Body of pancreas (tissue), 4 donors: ENCODE measurements around the gene LYL1. TPM values are rescaled to one million over a fixed set of nuclear protein-coding genes. Genes with fewer than 3 reads are reported as not detected.

Experiments
- ATAC-seq: fragments of 150-250 bp; one replicate; pipeline ENCODE4 v1.9.1; 2016
- DNase-seq, 4 donors: peaks; one replicate each; pipeline ENCODE4 v3.0.0-alpha.2; 2019
- H3K27ac ChIP-seq, 4 donors: fragments of 200-600 bp; sonication (generic); 1 replicate in 3 of 4; 2 replicates in 1 of 4; pipeline versions ENCODE4 v1.5.1 to v1.6.1; 2016 to 2019; ENCODE audit warnings: mild to moderate bottlenecking in 1 of 4, mixed read lengths in 1 of 4, moderate library complexity in 1 of 4
- H3K27me3 ChIP-seq, 2 donors: fragments of 200-600 bp; sonication (generic); one replicate each; pipeline ENCODE4 v1.6.0; 2016; ENCODE audit warnings: mild to moderate bottlenecking in 1 of 2
- H3K36me3 ChIP-seq, 2 donors: fragments of 200-600 bp; sonication (generic); replicated peaks in 1 of 2; 2 replicates each; pipeline ENCODE4 v1.5.1; 2016; ENCODE audit warnings: low read depth in 2 of 2; ENCODE audit not compliant: insufficient read depth in 1 of 2
- H3K4me1 ChIP-seq: fragments of 200-600 bp; sonication (generic); one replicate; pipeline ENCODE4 v1.6.0; 2016
- H3K4me3 ChIP-seq, 2 donors: fragments of 200-600 bp; sonication (generic); 1 replicate in 1 of 2; 2 replicates in 1 of 2; pipeline ENCODE4 v1.5.1; 2016 to 2019
- H3K9me3 ChIP-seq, 3 donors: fragments of 200-600 bp; sonication (generic); 1 replicate in 2 of 3; 2 replicates in 1 of 3; pipeline ENCODE4 v1.5.1; 2016
- CTCF ChIP-seq, 7 experiments: fragments of 450-650 bp in 4 of 7; fragments of 200-600 bp in 3 of 7; sonication (generic) in 3 of 7; IDR thresholded peaks; one replicate each; pipeline ENCODE4 v1.5.1; 2016 to 2019; ENCODE audit warnings: antibody characterized with exemption in 7 of 7
- POLR2A ChIP-seq, 3 donors: fragments of 450-650 bp; IDR thresholded peaks; one replicate each; pipeline ENCODE4 v1.6.1; 2016; ENCODE audit warnings: antibody characterized with exemption in 3 of 3, mild to moderate bottlenecking in 2 of 3
- WGBS, 2 donors: methylation state at CpG; one replicate each; pipeline ENCODE4 v1.1.5; 2017; 5-methylcytosine and 5-hydroxymethylcytosine counted together
- intact Hi-C: fragments of 100-400 bp; cut with DNase I; formaldehyde crosslinking; loops from one replicate; pipeline ENCODE4 v1.15.1; 2023
- total RNA-seq, 2 donors: library from RNA; depleted of rRNA; stranded (reverse); fragments of >200 nt; gene quantifications; one replicate each; pipeline ENCODE4 v1.1.0, GENCODE V29; 2016

LYL1 gene
- total RNA-seq, 2 donors from 2014 or later: 3.4 to 6.9 TPM

- DNase-seq (no peak), ATAC-seq (no peak)
- H3K4me3 ChIP-seq: no peak overlapping the region
- H3K36me3 ChIP-seq: no peaks in the 10 kb centered on the region
- no peak overlapping the region for H3K27ac ChIP-seq
- peaks cover 25% of the 10 kb centered on the region for H3K4me1 ChIP-seq
- TF ChIP-seq POLR2A (IDR thresholded peaks at IDR 0.05): no peak
- TF ChIP-seq CTCF (IDR thresholded peaks at IDR 0.05): no peak
- intact Hi-C loops: no loop called here
- WGBS, 2 donors: 83 to 84% methylated on average over 11 to 13 of the region's 13 CpGs
- no peaks in the 10 kb centered on the region for H3K27me3 ChIP-seq
- no peaks in the 10 kb centered on the region for H3K9me3 ChIP-seq
These were observed 19.7 kb upstream of the LYL1 start for GRCh38 chr19:13122275-13122878.

GRCh38 chr19:13121551-13122274, 19.1 kb upstream of the LYL1 start:
- H3K4me3 ChIP-seq: no peak overlapping the region
- TF ChIP-seq POLR2A (IDR thresholded peaks at IDR 0.05): no peak
- no peak for TF ChIP-seq CTCF (IDR thresholded peaks at IDR 0.05)
- H3K27me3 ChIP-seq: no peaks in the 10 kb centered on the region
- intact Hi-C loops: no loop called here
- ATAC-seq: no peak
- DNase-seq: no peak
- H3K9me3 ChIP-seq: no peaks in the 10 kb centered on the region
- 77 to 84% methylated on average over 17 to 18 of the region's 18 CpGs for WGBS, 2 donors
- H3K4me1 ChIP-seq: peaks cover 26% of the 10 kb centered on the region
- H3K36me3 ChIP-seq: no peaks in the 10 kb centered on the region
- no peak overlapping the region for H3K27ac ChIP-seq

GRCh38 chr19:13120817-13121216, 18.2 kb upstream of the LYL1 start:
- ATAC-seq (no peak), DNase-seq (no peak)
- no peaks in the 10 kb centered on the region for H3K36me3 ChIP-seq
- intact Hi-C loops: no loop called here
- H3K4me1 ChIP-seq: peaks cover 29% of the 10 kb centered on the region
- no peak overlapping the region for H3K4me3 ChIP-seq
- TF ChIP-seq CTCF (IDR thresholded peaks at IDR 0.05) (no peak), POLR2A (IDR thresholded peaks at IDR 0.05) (no peak)
- H3K27me3 ChIP-seq: no peaks in the 10 kb centered on the region
- 80 to 81% methylated on average over 8 to 10 of the region's 10 CpGs for WGBS, 2 donors
- no peak overlapping the region for H3K27ac ChIP-seq
- H3K9me3 ChIP-seq: no peaks in the 10 kb centered on the region

GRCh38 chr19:13120031-13120430, 17.4 kb upstream of the LYL1 start:
- Histone ChIP-seq H3K4me3 (no peak overlapping the region), H3K4me1 (peaks cover 36% of the 10 kb centered on the region), H3K27me3 (no peaks in the 10 kb centered on the region), H3K27ac (no peak overlapping the region), H3K36me3 (no peaks in the 10 kb centered on the region), H3K9me3 (no peaks in the 10 kb centered on the region)
- TF ChIP-seq CTCF (IDR thresholded peaks at IDR 0.05) (no peak), POLR2A (IDR thresholded peaks at IDR 0.05) (no peak)
- intact Hi-C loops: no loop called here
- DNase-seq (no peak), ATAC-seq (no peak)
- WGBS, 2 donors: 76% methylated on average over 7 to 9 of the region's 9 CpGs

- Histone ChIP-seq H3K36me3 (no peaks in the 10 kb centered on the region), H3K9me3 (no peaks in the 10 kb centered on the region), H3K27me3 (no peaks in the 10 kb centered on the region), H3K27ac (no peak overlapping the region), H3K4me1 (peaks cover 36% of the 10 kb centered on the region), H3K4me3 (no peak overlapping the region)
- intact Hi-C loops: no loop called here
- ATAC-seq (no peak), DNase-seq (no peak)
- no peak for TF ChIP-seq POLR2A (IDR thresholded peaks at IDR 0.05)
- TF ChIP-seq CTCF (IDR thresholded peaks at IDR 0.05): no peak
- WGBS, 2 donors: 62 to 80% methylated on average over 2 to 8 of the region's 8 CpGs
These were observed 17.0 kb upstream of the LYL1 start for GRCh38 chr19:13119627-13120026.
